ENCODE data around the gene FAM83E. TPM values are rescaled to one million over a fixed set of nuclear protein-coding genes. Genes with fewer than 3 reads are reported as not detected.

FAM83E gene
- total RNA-seq, 4 donors from 2014 or later, result not detected

DNA sequence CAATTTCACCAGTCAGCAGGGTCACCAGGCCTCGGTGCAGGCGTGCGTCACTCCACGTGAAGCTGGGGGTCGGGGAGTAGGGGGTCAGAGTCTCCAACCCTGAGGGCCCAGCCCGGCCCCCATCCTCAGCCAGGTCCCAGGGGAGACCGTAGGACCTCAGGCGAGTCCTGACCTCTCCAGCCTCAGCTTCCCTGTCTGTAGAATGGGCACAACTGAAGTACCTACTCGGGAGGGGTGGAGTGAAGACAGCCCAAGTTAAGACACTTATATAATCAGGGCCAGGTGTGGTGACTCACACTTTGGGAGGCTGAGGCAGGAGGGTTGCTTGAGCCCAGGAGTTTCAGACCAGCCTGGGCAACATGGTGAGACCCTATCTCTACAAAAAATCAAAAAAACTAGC lies 11.0 kb downstream of the FAM83E start:
- TF ChIP-seq, protein P1, sequence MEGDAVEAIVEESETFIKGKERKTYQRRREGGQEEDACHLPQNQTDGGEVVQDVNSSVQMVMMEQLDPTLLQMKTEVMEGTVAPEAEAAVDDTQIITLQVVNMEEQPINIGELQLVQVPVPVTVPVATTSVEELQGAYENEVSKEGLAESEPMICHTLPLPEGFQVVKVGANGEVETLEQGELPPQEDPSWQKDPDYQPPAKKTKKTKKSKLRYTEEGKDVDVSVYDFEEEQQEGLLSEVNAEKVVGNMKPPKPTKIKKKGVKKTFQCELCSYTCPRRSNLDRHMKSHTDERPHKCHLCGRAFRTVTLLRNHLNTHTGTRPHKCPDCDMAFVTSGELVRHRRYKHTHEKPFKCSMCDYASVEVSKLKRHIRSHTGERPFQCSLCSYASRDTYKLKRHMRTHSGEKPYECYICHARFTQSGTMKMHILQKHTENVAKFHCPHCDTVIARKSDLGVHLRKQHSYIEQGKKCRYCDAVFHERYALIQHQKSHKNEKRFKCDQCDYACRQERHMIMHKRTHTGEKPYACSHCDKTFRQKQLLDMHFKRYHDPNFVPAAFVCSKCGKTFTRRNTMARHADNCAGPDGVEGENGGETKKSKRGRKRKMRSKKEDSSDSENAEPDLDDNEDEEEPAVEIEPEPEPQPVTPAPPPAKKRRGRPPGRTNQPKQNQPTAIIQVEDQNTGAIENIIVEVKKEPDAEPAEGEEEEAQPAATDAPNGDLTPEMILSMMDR (IDR thresholded peaks at IDR 0.05; ENCODE audit: low read depth), result no peak

DNA sequence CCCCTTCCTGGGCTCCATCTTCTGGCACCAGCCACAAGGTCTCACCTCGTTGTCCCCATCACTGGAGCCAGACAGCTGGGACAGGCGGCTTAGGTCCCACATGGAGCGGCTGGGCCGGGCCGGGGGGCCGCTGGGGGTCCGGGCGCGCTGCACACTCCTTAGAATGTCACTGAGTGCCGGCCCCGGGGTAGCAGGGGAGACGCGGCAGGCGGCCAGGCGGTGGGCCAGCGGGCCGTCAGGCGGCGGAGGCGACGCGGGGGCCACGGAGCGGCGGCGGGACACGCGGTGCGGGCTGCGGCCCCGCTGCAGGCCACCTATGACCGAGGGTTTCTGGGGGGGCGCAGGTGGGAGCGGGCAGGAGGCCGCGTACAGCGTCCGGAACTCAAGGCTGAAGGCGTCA lies 11.4 kb downstream of the FAM83E start:
- TF ChIP-seq, protein P1 (IDR thresholded peaks at IDR 0.05; ENCODE audit: low read depth), result no peak

DNA sequence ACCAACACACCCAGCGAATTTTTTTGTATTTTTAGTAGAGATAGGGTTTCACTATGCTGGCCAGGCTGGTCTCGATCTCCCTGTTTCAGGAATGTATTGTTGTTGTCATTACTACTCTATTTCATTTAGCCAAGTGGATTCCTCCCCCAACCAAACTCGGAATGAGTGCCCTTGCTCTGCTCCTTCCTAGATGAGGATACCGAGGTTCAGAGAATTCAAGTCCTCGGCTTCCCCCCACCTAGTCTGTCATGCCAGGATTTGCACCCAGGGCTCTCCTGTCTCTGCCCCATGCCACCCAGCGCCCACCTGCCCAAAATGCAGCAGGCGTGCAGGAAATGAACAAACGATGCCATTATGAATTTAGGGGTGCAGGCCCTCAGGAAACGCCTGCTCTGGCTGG lies 11.9 kb downstream of the FAM83E start:
- TF ChIP-seq, protein P1 (IDR thresholded peaks at IDR 0.05; ENCODE audit: low read depth), result no peak

DNA sequence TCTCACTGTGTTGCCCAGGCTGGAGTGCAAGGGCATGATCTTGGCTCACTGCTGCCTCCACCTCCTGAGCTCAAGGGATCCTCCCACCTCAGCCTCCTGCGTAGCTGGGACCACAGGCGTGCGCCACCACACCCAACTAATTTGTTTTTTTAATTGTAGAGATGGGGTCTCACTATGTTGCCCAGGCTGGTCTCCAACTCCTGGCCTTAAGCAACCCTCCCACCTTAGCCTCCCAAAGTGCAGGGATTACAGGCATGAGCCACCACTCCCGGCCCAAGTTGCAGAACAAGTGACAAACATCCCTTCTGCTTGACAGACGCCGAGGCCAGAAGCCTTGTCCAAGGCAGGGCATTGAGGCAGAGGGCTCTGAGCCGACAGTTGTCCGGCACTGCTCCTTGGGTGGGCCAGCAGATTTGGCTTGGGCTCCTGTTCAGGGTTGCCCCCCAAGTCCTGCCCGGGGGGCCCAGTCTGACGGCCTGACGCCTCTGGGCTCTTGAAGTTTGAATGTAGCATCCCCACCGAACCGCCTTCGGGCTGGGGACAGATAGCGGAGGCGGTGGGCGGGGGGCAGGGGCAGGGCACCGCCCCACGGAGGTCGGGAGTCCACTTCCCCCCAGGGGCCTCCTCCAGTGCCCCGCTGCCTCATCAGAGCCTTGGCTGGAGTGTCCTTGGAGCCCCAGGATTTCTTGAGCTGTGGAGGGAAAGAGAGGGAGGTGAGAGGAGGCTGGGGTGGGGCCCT lies 14.0 kb downstream of the FAM83E start:
- TF ChIP-seq, protein P1 (IDR thresholded peaks at IDR 0.05; ENCODE audit: low read depth), result no peak

DNA sequence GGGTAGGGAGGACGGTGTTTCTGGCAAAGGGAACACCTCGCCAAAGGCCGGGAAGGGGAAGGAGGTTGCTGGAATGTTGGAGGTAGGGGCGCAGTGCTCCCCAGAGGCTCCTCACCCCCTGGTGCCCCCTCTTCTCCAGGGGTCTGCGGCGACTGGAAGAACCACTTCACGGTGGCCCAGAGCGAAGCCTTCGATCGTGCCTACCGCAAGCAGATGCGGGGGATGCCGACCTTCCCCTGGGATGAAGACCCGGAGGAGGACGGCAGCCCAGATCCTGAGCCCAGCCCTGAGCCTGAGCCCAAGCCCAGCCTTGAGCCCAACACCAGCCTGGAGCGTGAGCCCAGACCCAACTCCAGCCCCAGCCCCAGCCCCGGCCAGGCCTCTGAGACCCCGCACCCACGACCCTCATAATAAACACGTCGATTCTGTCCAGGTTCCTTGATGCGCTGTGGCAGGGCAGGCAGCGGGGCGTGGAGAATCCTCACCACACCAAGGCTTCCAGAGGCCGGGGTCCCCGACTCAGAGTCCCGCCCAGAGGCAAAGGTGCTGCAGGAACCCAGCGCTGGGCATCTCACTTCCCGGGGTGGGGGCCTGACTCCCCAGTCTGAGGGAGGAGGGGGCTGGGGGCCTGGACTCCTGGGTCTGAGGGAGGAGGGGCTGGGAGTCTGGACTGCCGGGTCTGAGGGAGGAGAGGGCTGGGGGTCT lies 15.7 kb downstream of the FAM83E start:
- TF ChIP-seq, protein P1 (IDR thresholded peaks at IDR 0.05; ENCODE audit: low read depth), result no peak

DNA sequence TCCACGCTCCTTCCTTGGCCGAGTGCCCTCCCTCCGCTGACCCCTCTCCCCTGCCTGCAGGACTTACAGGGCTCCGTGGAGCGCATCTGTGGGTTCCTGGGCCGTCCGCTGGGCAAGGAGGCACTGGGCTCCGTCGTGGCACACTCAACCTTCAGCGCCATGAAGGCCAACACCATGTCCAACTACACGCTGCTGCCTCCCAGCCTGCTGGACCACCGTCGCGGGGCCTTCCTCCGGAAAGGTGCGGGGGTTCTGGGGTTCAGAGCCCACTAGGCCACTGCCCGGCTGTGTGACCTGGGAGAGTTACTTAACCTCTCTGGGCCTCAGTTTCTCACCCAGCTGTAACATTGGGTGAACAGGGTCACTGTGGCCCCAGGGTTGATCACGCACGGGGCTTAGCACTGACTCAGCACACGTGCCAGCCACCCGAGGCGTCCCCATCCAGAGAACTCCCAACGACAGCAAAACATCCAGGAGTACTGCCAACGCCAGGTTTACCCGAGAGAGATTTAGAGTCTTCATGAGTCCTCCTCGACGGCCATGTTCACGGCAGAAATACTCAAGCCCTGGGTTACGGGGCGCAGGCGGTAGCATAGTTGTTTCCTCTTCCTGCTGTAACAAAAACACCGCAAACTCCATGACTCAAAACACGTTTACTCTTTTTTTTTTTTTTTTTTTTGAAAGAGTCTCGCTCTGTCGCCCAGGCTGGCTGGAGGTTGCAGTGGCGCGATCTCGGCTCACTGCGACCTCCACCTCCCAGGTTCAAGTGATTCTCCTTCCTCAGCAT lies 18.0 kb downstream of the FAM83E start:
- TF ChIP-seq, protein P1 (IDR thresholded peaks at IDR 0.05; ENCODE audit: low read depth), result no peak

DNA sequence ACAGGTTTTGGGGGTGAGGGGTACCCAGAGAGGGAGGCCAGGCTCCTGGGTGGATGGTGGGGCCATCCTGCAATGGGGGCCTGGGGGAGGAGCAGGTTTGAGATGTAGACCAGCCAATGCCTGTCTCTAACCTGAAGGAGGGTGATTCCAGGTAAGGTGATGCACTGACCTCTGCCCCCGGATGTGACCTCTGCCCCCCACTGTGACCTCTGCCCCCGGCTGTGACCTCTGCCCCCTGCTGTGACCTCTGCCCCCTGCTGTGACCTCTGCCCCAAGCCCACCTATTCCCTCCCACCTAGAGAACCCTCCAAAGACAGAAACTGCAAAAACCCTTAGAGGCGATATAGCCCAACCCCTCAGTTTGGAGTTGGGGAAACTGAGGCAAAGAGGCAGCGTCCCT lies 18.6 kb downstream of the FAM83E start:
- TF ChIP-seq, protein P1 (IDR thresholded peaks at IDR 0.05; ENCODE audit: low read depth), result no peak
